WTC11 (cell line): ENCODE measurements around the gene KIF26A.

Experiments used
- CREB1 ChIP-seq: sonication (generic); formaldehyde crosslinking; IDR thresholded peaks from 2 replicates; pipeline ENCODE4 v1.8.0; 2023; ENCODE audit warnings: mild to moderate bottlenecking, missing genetic modification reagents
- CTCF ChIP-seq: fragments of 200-600 bp; IDR thresholded peaks from 2 replicates; pipeline ENCODE4 v1.8.0; 2022; ENCODE audit warnings: antibody characterized with exemption
- EMX1 ChIP-seq: fragments of 250-450 bp; sonication (Bioruptor Pico); IDR thresholded peaks from 2 replicates; pipeline ENCODE4 v1.8.0; 2021; ENCODE audit warnings: mild to moderate bottlenecking
- ESRRA ChIP-seq: sonication (generic); formaldehyde crosslinking; IDR thresholded peaks from 2 replicates; pipeline ENCODE4 v1.8.1; 2022; ENCODE audit warnings: mild to moderate bottlenecking, missing genetic modification reagents, borderline replicate concordance
- HMGXB4 ChIP-seq: sonication (generic); formaldehyde crosslinking; IDR thresholded peaks from 2 replicates; pipeline ENCODE4 v1.8.1; 2023; ENCODE audit warnings: mild to moderate bottlenecking, moderate library complexity, missing genetic modification reagents
- NFE2L1 ChIP-seq: sonication (generic); formaldehyde crosslinking; IDR thresholded peaks from 2 replicates; pipeline ENCODE4 v1.8.1; 2023; ENCODE audit warnings: missing genetic modification reagents
- SP1 ChIP-seq: sonication (generic); formaldehyde crosslinking; conservative IDR thresholded peaks from 2 replicates; pipeline ENCODE4 v1.8.1; 2022; ENCODE audit warnings: missing genetic modification reagents
- TCF7 ChIP-seq: sonication (generic); formaldehyde crosslinking; IDR thresholded peaks from 2 replicates; pipeline ENCODE4 v1.8.0; 2022; ENCODE audit warnings: mild to moderate bottlenecking, low read depth, missing genetic modification reagents, moderate library complexity
- ZNF416 ChIP-seq: fragments of 250-450 bp; sonication (Bioruptor Pico); IDR thresholded peaks from 2 replicates; pipeline ENCODE4 v1.9.0; 2021; ENCODE audit warnings: mild to moderate bottlenecking, inconsistent platforms
- ZNF423 ChIP-seq: fragments of 250-450 bp; sonication (Bioruptor Pico); IDR thresholded peaks from 2 replicates; pipeline ENCODE4 v2.1.2; 2022; ENCODE audit warnings: mild to moderate bottlenecking, moderate library complexity
- TF ChIP-seq, protein P1 (sequence below): sonication (generic); formaldehyde crosslinking; IDR thresholded peaks from 2 replicates; pipeline ENCODE4 v1.8.0; 2022; ENCODE audit warnings: mild to moderate bottlenecking, missing genetic modification reagents

DNA sequence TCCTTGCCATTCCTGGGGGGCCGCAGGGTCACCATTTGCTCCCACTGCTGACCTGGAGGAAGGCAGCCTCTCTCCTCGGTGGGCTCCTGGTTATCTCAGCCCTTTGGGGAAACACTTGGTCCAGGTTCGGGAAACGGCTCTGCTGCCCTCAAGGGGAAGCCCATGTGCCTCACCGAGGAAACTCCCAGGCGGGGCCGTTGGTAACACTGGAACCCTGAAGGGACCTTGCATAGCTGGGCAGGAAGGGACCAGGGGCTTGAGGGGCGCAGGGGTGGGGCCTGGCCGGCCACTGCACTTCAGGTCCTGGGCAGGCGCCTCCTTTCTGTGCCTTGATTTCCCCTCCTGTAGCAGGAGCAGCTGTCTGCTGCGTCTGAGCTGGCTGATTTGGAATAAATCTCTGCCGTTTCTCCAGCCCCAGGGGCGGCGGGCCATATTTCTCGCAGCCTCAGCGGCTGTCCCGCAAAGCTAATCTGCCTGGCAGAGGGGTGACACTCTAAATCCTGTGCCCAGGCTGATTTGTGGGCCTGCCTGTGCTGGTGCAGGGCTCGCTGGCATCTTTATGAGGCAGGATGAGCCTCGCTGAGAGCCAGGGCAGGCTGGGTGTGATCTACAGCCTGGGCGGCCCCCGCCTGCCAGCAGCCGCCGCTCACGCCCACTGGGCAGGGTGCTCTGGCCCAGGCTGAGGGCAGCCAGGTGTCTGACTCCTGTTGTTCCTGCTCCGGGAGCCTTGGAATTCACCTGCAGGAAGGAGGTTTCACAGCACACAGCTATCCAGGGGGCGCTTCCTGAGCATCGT is 49.7 kb downstream of the KIF26A start:
- TF ChIP-seq CTCF: no peak
- TF ChIP-seq, protein P1, sequence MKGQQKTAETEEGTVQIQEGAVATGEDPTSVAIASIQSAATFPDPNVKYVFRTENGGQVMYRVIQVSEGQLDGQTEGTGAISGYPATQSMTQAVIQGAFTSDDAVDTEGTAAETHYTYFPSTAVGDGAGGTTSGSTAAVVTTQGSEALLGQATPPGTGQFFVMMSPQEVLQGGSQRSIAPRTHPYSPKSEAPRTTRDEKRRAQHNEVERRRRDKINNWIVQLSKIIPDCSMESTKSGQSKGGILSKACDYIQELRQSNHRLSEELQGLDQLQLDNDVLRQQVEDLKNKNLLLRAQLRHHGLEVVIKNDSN: no peak
- no peak for TF ChIP-seq SP1 (CRISPR knock-in tag)
- TF ChIP-seq NFE2L1 (CRISPR knock-in tag): no peak
- TF ChIP-seq ZNF423 (CRISPR knock-in tag): peak; percentile 65
- TF ChIP-seq ESRRA (CRISPR knock-in tag): no peak
- TF ChIP-seq TCF7 (CRISPR knock-in tag): no peak
- TF ChIP-seq HMGXB4 (CRISPR knock-in tag): no peak
- no peak for TF ChIP-seq ZNF416
- TF ChIP-seq CREB1 (CRISPR knock-in tag): no peak
- TF ChIP-seq EMX1 (CRISPR knock-in tag): no peak
